ENCODE measurements around the gene PLA1A.
"Not testable (repeated sequence)": the region's sequence is repeated elsewhere in the genome, so short reads cannot be mapped to it uniquely, and the experiment has no call there.

Gene PLA1A, protein sequence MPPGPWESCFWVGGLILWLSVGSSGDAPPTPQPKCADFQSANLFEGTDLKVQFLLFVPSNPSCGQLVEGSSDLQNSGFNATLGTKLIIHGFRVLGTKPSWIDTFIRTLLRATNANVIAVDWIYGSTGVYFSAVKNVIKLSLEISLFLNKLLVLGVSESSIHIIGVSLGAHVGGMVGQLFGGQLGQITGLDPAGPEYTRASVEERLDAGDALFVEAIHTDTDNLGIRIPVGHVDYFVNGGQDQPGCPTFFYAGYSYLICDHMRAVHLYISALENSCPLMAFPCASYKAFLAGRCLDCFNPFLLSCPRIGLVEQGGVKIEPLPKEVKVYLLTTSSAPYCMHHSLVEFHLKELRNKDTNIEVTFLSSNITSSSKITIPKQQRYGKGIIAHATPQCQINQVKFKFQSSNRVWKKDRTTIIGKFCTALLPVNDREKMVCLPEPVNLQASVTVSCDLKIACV

DNA sequence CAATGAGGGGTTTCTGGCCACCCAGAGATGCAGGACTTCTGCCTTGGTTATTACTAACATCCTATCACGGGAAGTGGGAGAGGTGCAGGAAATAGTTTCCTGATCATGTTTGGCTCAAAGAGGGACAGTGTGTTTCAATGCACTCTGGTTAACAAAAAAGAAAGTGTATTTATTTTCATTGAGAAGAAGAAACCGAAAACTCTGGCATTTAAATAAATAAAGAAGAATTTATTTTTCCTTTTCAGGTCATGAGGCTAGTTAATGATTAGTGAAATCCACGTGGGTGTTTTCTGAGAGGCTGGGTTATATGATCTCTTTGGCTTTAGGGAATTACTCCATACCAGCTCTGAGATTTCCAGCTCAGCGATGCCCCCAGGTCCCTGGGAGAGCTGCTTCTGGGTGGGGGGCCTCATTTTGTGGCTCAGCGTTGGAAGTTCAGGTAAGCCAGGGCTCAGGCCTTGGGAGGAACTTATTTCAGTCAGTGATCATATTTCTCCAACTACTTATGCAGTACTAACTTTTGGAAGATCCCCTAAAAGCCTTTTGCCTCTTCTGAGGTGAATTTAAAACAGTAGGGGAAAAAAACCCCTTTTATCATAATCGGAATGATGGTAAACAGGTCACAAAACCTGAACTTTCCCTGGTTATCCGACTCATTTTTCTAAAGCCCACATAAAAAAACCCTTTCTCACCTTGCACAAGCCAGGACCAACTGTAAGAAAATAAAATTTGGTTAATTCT lies at the start of gene PLA1A:
Gene PLA1A (plus strand): TSS at position 338 of the 741 bp plus-strand sequence. CDS start 29 bp downstream, at position 367.
- no peak for DNase-seq

DNA sequence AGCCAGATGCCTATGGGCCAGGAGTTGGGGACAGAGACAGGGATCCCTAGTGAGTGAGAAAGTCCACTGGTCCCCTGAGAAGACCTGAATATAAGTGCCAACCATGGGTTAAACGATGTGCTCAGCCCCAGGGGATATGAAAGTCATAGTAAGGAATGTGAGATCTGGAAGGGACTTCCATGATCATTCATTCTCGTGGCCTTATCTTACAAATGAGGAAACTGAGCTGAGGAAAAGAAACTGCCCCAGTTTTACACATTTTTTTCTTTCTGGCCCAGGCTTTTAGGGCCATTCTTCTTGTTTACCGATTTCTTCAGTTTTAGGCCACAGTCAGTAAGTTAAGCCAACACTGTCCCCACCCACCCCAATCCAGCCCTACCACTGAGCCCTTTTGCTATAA lies 49.3 kb upstream of the PLA1A start:
- DNase-seq = no peak

DNA sequence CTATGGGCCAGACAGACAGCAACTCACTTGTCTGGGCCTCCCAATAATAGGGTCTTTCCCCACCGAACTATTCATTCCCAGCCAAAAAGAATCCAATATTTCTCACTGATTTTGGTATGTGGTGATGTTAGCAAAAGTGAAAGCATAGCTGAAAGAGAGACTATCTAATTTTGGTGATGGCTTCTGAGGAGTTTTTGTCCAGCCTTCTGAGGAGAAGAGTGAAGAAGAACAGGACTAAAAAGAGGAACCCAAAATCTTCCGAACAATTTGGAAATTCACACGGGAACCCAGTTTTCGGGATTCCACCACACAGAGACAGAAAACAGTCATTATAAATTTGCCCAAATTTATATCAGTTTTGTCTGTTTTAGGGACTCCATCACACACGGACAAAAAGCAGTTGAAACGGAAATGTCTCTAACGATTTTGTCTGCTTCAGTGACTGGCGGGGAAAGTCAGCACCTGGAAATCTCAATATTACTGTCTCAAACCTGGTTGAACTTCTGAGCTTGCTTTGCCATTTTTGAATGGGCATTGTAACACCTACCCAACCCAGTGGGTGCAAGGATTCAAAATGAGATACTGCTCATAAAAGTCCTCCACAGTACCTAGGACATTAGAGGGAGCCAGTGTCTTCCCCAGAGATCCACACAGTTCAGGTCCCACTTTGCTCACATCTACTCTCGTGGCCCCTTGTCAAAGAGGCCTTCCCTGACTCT lies 47.3 kb upstream of the PLA1A start:
- no peak for DNase-seq

DNA sequence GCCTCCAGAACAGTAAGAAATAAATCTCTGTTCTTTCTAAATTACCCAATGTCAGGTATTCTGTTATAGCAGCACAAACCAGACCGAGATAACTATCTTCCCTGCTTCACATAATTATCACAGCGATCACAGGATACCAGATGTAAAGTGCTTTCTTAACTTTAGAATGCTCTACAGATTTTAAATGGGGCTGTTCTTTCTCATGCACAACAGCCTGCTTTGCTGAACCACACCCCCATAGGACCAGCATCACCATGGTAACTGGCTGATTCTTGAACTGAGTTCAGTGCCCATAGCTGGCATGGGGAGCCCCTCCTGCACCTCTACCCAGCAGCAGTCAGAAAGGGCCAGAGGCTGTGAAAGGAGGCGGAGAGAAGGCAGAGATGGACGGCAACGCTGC lies 46.1 kb upstream of the PLA1A start:
- no peak for DNase-seq

DNA sequence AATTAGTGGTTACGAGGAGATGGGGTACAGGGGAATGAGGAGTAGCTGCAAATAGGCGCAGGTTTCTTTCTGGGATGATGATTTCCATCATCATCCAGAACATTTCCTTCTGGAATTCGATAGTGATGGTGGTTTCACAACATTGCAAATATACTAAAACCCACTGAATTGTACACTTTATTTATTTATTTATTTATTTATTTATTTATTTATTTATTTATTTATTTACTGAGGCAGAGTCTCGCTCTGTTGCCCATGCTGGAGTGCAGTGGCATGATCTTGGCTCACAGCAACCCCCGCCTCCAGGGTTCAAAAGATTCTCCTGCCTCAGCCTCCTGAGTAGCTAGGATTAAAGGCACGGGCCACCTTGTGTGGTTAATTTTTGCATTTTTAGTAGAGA lies 44.8 kb upstream of the PLA1A start:
- DNase-seq = not testable (repeated sequence)

DNA sequence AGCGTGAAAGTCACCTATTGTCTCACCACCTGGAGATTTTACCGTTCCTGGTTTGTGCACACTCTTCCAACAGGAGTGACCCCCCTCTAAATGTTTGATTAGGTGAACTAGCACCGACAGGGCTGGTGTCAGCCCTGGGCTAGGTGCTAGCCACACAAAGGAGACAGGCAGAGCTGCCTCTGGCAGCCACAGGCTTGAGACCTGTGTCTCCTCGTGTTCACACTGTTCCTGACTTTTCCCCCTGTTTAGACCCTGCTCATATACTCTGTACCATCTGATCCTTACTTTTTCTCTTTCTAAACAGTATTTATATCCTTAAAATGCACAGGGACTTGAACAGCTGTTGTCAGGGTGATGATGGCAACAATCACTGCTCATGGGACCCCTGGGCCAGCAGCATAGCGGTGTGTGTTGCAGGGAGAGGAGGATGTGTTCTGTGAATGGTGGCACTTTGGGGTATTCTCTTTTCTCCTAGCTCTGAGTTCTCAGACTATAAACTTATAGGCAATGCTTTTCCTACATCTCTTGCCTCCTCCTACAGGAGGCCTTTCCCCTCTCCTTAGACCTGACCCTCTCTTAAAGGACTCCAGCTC lies 43.8 kb upstream of the PLA1A start:
- DNase-seq = no peak

DNA sequence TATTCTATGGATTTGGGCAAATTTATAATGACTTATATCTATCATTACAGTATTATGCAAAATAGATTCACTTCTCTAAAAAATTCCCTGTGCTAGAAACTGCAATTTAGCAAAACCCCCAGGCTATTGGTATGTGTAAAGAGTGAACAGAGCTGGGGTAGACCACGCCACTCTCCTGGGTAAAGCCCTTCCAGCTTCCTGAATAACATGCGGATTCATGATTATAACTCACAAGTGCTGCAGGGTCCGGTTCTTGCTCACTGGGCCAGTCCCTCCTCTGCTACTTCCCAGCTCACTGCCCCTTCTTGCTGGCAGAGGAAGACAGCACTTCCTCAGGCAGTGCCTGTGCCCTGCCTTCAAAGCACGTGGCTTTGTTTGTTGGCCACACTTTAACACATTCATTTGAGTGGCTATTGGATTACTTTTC lies 42.4 kb upstream of the PLA1A start:
- no peak for DNase-seq

DNA sequence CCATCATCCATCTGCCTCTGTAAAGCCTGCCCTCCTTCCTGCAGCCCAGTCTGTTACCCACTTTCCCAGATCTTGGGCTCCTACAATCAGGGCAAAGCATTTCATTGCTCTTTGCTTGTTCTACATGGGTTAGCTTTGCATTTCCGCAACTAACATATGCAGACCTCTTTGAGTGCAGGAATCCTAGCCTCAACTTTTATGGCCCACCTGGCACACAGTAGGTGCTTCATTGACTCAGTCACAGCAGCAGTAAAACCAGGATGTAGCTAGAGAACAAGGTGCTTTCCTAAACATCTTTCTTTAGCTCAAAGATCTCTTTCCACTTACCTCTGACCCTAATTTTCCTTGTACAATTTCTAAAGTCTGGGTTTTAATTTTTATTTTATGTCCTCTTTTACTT lies 41.8 kb upstream of the PLA1A start:
- no peak for DNase-seq

DNA sequence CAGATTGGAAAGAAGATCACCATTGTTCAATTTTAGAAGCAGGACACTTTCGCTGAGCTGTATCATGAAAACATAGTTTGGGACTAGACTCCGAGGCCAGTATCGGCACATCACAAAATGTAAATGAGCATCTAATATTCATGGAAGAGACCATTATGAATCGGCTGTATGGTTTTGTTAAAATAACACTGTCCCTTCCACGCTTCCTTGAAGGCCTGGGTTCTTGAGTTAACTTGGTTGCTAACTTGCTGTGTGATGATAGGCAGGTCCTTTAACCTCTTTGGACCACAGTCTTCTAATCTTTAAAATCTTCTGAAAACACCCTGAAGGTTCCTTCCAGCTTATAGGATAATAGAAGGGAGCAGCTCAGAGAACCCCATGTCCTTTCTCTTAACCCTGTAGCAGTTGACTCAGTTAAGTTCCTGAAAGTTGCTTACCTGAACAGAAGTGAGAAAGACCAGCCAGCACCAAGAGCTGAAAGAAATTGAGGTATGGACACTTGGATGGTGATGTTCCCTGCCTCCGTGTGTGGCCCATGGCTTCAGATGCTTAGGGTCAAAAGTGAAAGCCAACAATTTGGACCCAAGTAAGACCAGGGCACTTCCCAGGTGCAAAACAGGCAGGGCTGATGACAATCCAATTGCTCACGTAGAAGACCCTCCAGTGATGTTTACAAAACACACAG lies 40.4 kb upstream of the PLA1A start:
- DNase-seq = no peak

DNA sequence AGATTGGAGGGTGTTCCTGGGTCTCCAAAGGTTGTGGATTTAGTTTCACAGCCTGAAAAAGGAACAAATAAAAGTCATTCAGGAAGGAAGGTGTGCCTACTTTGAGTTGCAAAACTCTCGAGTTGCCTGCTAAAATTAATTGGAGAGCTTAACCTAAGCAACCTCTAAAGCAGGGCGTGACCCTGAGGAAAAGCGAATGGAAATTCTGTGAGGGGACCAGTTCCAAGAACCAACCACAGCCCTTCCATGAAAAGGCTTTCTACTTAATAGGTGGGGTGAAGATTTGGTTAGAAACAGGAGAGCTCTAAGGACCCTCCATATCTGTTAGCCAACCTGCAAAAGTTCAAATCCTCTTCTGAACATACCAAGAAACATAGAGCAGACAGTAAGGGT lies 39.8 kb upstream of the PLA1A start:
- DNase-seq = no peak

DNA sequence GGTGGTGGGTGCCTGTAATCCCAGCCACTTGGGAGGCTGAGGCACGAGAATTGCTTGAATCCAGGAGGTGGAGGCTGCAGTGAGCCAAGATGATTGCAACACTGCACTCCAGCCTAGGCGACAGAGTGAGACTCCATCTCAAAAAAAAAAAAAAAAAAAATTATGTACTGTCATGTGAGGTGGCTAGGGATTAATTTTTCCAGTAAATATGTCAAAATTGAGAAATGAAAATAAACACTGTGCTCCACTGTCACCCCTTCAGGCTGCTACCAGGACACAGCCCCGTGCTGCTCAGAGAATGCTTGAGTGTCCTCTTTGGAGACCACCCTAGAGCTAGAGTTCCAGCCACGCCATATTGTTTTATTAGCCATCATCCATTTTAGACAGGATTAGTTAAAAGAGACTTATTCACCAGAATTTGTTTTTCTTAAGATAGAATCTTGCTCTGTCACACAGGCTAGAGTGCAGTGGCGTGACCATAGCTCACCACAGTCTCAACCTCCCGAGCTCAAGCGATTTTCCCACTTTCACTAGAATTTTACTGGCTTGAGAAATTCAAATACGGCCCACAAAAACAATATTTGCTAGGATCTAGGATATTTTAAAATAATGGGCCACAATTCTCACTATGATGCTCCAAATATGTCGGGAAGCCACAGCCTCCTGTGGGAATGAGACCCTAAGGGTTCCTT lies 38.9 kb upstream of the PLA1A start:
- DNase-seq = no peak

DNA sequence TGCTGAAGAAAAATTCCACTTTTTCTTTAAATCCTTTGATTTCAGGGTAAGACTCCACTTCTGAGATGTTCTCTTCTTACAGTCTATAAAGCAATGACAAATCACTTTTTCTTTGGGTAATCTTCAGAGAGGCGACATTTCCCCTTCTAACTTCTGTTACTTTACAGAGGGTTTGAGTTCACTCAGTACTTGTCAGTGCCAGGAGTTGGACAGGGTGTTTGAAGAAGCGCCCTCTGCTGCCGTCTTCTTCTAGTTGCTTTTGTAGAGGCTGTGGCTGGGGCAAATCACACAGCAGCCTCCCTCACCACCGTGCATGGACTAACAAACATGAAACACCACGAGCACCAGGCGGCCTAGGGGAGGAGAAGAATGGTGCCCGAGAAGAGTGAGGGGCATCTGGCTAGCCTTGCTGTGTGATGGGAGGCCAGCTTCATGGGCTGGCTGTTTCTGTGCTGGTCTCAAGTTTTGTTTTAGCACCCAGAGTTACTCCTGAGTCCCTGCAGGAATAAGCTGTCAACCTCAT lies 38.2 kb upstream of the PLA1A start, which contains the start of gene CD80:
Gene CD80 (minus strand): TSS at position 174 of the 523 bp plus-strand sequence. CDS start 1,886 bp downstream, outside the sequence.
- peak; percentile 40 for DNase-seq

DNA sequence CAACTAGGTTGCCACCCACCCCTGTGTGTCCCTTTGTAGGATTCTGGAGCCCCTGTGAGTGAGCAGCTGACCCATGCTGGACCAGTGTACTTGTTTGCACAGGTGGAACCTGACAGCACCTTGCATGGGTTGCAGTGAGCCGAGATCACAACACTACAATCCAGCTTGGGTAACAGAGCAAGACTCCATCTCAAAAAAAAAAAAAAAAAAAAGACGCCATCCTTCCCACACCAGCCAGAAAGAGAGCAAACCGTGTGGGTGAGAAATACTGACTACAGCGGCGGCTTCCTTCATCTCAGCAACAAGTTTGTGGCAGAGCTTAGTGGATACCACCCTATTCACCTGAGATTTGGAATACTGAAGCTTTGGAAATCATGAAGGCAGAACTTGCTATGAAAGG lies 37.5 kb upstream of the PLA1A start:
- no peak for DNase-seq

DNA sequence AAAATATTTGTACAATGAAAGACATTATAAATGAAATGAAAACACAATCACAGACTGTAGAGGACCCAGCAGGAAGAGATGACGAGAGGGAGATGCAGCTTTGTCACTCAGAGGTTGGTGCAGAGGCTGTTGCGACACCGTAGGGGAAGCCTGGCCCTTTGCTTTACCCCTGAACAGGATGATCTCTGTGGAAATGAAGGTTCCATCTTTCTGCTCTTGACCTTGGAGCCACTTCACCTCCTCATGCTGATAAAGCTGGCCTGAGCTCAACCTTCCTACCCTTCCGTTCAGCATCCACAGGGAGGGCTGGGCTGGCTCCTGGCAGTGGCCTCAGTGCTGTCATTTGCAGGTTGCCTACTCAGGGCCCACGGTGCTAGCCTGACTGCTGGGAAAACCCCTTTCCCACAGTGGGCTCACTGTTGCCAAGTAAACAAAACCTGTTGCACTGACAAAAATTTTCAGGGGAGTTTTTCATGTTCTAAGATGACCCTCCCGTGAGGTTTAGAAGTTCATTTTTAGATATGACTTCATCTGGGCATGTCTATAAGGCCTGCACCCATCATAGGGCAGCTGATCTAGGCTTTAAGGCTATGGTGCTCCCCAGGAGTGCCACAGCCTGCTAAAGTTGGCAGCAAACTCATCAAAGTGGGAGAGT lies 35.3 kb upstream of the PLA1A start:
- DNase-seq = no peak

DNA sequence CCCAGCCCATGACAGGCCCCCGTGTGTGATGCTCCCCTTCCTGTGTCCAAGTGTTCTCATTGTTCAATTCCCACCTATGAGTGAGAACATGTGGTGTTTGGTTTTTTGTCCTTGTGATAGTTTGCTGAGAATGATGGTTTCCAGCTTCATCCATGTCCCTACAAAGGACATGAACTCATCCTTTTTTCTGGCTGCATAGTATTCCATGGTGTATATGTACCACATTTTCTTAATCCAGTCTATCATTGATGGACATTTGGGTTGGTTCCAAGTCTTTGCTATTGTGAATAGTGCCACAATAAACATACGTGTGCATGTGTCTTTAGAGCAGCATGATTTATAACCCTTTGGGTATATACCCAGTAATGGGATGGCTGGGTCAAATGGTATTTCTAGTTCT lies 34.4 kb upstream of the PLA1A start:
- not testable (repeated sequence) for DNase-seq

DNA sequence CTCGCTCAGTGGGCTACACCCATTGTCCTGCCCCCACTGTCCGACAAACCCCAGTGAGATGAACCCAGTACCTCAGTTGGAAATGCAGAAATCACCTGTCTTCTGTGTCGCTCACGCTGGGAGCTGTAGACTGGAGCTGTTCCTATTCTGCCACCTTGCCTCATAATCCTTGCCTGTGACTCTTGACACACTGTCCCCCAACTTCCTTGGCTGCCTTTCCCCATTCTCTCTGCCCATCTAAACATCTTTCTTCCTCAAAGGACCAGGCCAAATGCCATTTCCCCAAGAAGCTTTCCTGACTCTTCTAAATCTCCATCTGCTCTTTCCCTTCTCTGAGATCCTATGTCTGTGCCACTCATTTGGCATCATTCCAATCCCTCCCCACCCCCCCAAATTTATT lies 28.5 kb upstream of the PLA1A start:
- DNase-seq = no peak

DNA sequence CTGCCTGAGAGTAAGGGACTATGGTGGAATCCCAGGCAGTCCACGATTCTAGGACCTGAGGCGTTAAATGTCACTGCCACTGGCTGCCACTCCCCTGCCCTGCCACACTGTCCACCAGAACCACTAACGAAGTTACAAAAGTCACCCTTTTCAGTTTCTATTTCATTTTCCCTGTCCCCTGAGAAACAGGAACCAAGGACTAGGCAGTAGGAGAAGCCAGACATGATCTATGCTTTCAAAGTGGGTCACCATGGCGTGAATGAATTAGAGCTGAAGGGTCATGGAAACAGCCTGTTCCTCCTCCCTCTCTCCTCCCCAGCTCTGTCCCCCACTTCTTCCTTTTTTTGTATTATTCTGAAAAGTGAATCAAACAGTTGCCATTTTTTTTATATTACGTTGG lies 27.5 kb upstream of the PLA1A start:
- no peak for DNase-seq

DNA sequence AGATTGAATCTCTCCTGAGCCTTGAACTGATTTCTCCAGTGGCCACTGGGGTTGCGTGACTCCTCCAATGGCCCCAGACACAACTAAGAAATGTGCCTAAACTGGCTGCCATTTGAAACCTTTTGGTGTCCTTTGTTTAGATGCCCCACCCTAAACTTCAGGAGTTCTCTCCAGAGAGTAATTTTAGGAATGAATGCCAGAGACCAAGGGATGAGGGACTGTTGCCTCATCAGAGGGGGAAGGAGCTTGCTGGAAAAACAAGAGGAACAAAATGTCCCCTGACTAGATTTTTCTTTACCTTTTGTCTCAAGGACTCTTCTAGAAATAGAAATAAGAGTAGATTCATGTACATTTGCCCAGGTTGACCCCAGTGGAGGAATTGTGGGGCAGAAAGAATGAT lies 26.5 kb upstream of the PLA1A start:
- DNase-seq = no peak

DNA sequence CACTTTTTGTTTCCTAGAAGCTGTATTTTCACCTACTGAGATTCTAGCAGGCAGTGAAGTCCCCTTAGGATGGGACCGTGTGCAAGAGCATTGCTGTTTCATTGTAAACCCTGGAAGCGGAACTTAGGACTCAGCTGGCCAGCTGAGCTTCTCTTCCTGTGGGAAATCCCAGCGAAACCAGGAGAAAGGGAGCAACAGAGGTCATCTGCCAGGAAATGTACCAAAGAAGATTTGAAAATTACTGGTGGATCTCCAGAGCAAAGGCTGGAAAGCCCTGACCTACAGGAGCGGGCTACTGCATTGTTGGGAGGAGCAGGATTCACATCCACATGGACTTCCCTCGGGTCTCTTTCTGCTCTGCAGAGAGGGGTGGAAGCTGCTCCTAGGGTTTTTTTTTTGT lies 26.0 kb upstream of the PLA1A start:
- no peak for DNase-seq

DNA sequence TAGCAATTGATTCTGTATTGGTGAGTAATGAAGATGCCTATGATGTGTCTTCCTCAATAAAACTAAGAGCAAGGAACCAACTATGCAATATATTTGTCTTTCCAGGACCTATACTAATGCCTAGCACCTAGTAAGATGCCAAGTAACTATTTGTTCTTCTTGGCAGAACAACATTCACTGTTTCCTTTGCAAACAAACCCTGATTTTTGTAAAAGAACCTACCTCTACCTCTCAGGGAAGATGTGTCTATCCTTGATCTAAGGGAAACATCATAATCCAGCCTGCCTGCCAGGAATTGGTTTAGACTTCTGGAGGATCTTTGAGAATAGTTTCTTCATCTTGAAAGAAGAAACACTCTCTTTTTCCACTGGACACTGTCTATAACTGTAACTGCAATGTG lies 22.2 kb upstream of the PLA1A start:
- no peak for DNase-seq

Data from DMS 273 treated with DMSO at 0.1 percent for 48 hours (cell line).